B cell (primary cell): ENCODE measurements around the gene NFIB.

Experiments
- CTCF ChIP-seq: fragments of 200-600 bp; IDR thresholded peaks from one replicate; pipeline ENCODE4 v1.8.0; 2022; ENCODE audit warnings: antibody characterized with exemption, mild to moderate bottlenecking
- EZH2 ChIP-seq: IDR thresholded peaks from 2 replicates; pipeline ENCODE4 v1.6.1; 2012; ENCODE audit warnings: borderline replicate concordance, low read depth, mild to moderate bottlenecking, moderate library complexity, low read length; ENCODE audit not compliant: insufficient read depth, poor library complexity, severe bottlenecking

GRCh38 chr9:14228602-14229001, 85.3 kb downstream of the NFIB start:
- TF ChIP-seq CTCF, result no peak
- no peak for TF ChIP-seq EZH2
